WERI-Rb-1 (cell line): ENCODE measurements around the gene MS4A15.

Experiments used
- DNase-seq: peaks from one replicate; pipeline ENCODE4 v3.0.0-alpha.2; 2020
- H3K27ac ChIP-seq: fragments of 250-450 bp; sonication (Bioruptor Pico); 2 replicates; pipeline ENCODE4 v1.5.1; 2020; ENCODE audit warnings: mild to moderate bottlenecking, moderate library complexity
- H3K27me3 ChIP-seq: fragments of 250-450 bp; sonication (Bioruptor Pico); 2 replicates; pipeline ENCODE4 v1.5.1; 2021; ENCODE audit warnings: mild to moderate bottlenecking, low read depth, moderate library complexity; ENCODE audit not compliant: insufficient read depth, severe bottlenecking
- H3K36me3 ChIP-seq: fragments of 250-450 bp; sonication (Bioruptor Pico); 2 replicates; pipeline ENCODE4 v1.5.1; 2020; ENCODE audit warnings: mild to moderate bottlenecking, moderate library complexity
- H3K4me3 ChIP-seq: 2 replicates; pipeline ENCODE4 v1.5.1; 2011; ENCODE audit warnings: low read depth, mild to moderate bottlenecking, control low read depth, low read length
- H3K9me3 ChIP-seq: fragments of 250-450 bp; sonication (Bioruptor Pico); 2 replicates; pipeline ENCODE4 v1.5.1; 2021; ENCODE audit warnings: mild to moderate bottlenecking, moderate library complexity; ENCODE audit not compliant: severe bottlenecking
- CTCF ChIP-seq: IDR thresholded peaks from 2 replicates; pipeline ENCODE4 v1.5.1; 2011; ENCODE audit warnings: low read depth, mild to moderate bottlenecking, control low read depth, inconsistent platforms, low read length

The MS4A15 gene

GRCh38 chr11:60809249-60809648 is 52.6 kb downstream of the MS4A15 start:
- no peak for DNase-seq
- Histone ChIP-seq H3K9me3 (no peaks in the 10 kb centered on the region), H3K27ac (no peak overlapping the region), H3K36me3 (no peaks in the 10 kb centered on the region), H3K27me3 (no peaks in the 10 kb centered on the region), H3K4me3 (no peak overlapping the region)
- no peak for TF ChIP-seq CTCF

- Histone ChIP-seq H3K27me3 (no peaks in the 10 kb centered on the region), H3K36me3 (no peaks in the 10 kb centered on the region), H3K27ac (no peak overlapping the region), H3K4me3 (no peak overlapping the region), H3K9me3 (no peaks in the 10 kb centered on the region)
- no peak for TF ChIP-seq CTCF
- DNase-seq, result no peak
Observed at GRCh38 chr11:60809691-60810090, 53.0 kb downstream of the MS4A15 start.

DNA sequence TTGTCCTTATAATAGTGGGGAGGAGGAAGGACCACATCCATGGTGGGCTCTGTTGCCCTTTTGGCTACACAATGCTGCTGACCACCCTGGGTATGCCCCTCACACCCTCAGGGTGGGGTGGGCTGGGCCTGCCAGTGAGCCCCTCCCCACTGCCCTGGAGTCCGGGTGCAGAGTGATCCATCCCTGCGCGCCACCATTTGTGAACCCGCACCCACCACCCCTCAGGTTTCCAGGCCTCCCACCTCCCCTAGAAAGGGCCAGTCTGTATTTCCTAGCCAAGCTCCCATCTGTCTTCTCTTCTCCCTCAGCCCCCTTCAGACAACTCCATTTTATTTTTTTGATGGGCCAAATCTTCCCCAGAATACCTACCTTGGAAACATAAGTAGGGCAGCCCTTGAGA is 53.5 kb downstream of the MS4A15 start:
- DNase-seq, result no peak
- Histone ChIP-seq H3K27me3 (no peaks in the 10 kb centered on the region), H3K9me3 (no peaks in the 10 kb centered on the region), H3K27ac (no peak overlapping the region), H3K4me3 (no peak overlapping the region), H3K36me3 (no peaks in the 10 kb centered on the region)
- TF ChIP-seq CTCF, result no peak

GRCh38 chr11:60810569-60810968 is 53.9 kb downstream of the MS4A15 start:
- no peak for TF ChIP-seq CTCF
- Histone ChIP-seq H3K27ac (no peak overlapping the region), H3K27me3 (no peaks in the 10 kb centered on the region), H3K4me3 (no peak overlapping the region), H3K9me3 (no peaks in the 10 kb centered on the region), H3K36me3 (no peaks in the 10 kb centered on the region)
- DNase-seq, result no peak

- H3K36me3 ChIP-seq, result no peaks in the 10 kb centered on the region
- no peak for TF ChIP-seq CTCF
- no peak overlapping the region for H3K27ac ChIP-seq
- H3K27me3 ChIP-seq, result no peaks in the 10 kb centered on the region
- H3K4me3 ChIP-seq, result no peak overlapping the region
- DNase-seq, result no peak
- peaks cover 7% of the 10 kb centered on the region for H3K9me3 ChIP-seq
Observed at GRCh38 chr11:60813324-60813723, 56.7 kb downstream of the MS4A15 start.

DNA sequence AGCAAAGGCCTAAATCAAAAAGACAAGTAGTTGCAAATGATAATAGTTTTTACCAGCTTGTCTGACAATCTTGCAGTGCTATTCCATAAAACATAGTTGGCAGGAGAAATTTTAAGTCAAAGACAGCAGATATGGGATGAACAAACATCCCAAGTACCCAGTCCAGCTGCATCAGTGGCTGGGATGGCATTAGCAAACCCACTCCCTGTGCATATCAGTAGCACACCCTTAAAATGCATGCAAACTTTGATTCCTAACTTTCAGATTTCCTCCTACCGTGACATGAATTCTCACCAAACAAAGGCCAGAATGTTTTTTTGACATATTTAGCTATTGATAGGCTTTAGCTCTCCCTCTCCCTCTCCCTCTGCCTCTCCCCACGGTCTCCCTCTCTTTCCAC is 57.4 kb downstream of the MS4A15 start:
- Histone ChIP-seq H3K27me3 (no peaks in the 10 kb centered on the region), H3K4me3 (no peak overlapping the region), H3K9me3 (peaks cover 7% of the 10 kb centered on the region), H3K27ac (no peak overlapping the region), H3K36me3 (no peaks in the 10 kb centered on the region)
- TF ChIP-seq CTCF, result no peak
- DNase-seq, result no peak
